ENCODE data around the gene NRN1.

The NRN1 gene

GRCh38 chr6:6002005-6002847, 4.5 kb downstream of the NRN1 start:
- DNase-seq: no peak

- DNase-seq: no peak
Measured at GRCh38 chr6:6001443-6001842, 5.3 kb downstream of the NRN1 start.

- DNase-seq: no peak
Measured at GRCh38 chr6:5999688-6000608, 6.8 kb downstream of the NRN1 start.

GRCh38 chr6:5998711-5999687, 7.7 kb downstream of the NRN1 start:
- no peak for DNase-seq

GRCh38 chr6:5998236-5998635, 8.5 kb downstream of the NRN1 start:
- DNase-seq: no peak

- DNase-seq: no peak
Measured at GRCh38 chr6:5997420-5997987, 9.2 kb downstream of the NRN1 start.

- no peak for DNase-seq
Measured at GRCh38 chr6:5996714-5997419, 9.9 kb downstream of the NRN1 start.

GRCh38 chr6:5995949-5996713, 10.6 kb downstream of the NRN1 start:
- DNase-seq: no peak

- no peak for DNase-seq
Measured at GRCh38 chr6:5995658-5995948, 11.1 kb downstream of the NRN1 start.

GRCh38 chr6:5994999-5995657, 11.6 kb downstream of the NRN1 start:
- no peak for DNase-seq

- DNase-seq: no peak
Measured at GRCh38 chr6:5994234-5994998, 12.3 kb downstream of the NRN1 start.

- no peak for DNase-seq
Measured at GRCh38 chr6:5992551-5993225, 14.0 kb downstream of the NRN1 start.

GRCh38 chr6:5990786-5991185, 15.9 kb downstream of the NRN1 start:
- no peak for DNase-seq

GRCh38 chr6:5989141-5989723, 17.5 kb downstream of the NRN1 start:
- no peak for DNase-seq

GRCh38 chr6:5986861-5987260, 19.9 kb downstream of the NRN1 start:
- DNase-seq: no peak

GRCh38 chr6:5984150-5985089, 22.3 kb downstream of the NRN1 start:
- DNase-seq: no peak
